Measurements from ENCODE around the gene C10orf88.

Gene C10orf88

GRCh38 chr10:122953902-122954730 lies at the start of gene C10orf88:
Gene C10orf88, minus strand, starts transcription at chr10:122954227. Its CDS starts 49 bp downstream, at chr10:122954178.
- DNase-seq (ENCODE audit: low read depth in 2 of 2), result peak; percentile 93 to 95

GRCh38 chr10:123001370-123001769 lies 47.3 kb upstream of the C10orf88 start:
- no peak for DNase-seq (ENCODE audit: low read depth in 2 of 2)

- no peak for DNase-seq (ENCODE audit: low read depth in 2 of 2)
Measured at GRCh38 chr10:123000155-123000554, 46.1 kb upstream of the C10orf88 start.

GRCh38 chr10:122999347-122999746 lies 45.3 kb upstream of the C10orf88 start:
- DNase-seq (ENCODE audit: low read depth in 2 of 2), result no peak

- no peak for DNase-seq (ENCODE audit: low read depth in 2 of 2)
Measured at GRCh38 chr10:122998934-122999333, 44.9 kb upstream of the C10orf88 start.

- no peak for DNase-seq (ENCODE audit: low read depth in 2 of 2)
Measured at GRCh38 chr10:122998360-122998917, 44.4 kb upstream of the C10orf88 start.

- DNase-seq (ENCODE audit: low read depth in 2 of 2), result no peak
Measured at GRCh38 chr10:122997864-122998263, 43.8 kb upstream of the C10orf88 start.

GRCh38 chr10:122995936-122996335 lies 41.9 kb upstream of the C10orf88 start:
- DNase-seq (ENCODE audit: low read depth in 2 of 2), result no peak

- DNase-seq (ENCODE audit: low read depth in 2 of 2), result no peak
Measured at GRCh38 chr10:122993797-122994336, 39.8 kb upstream of the C10orf88 start.

- DNase-seq (ENCODE audit: low read depth in 2 of 2), result no peak
Measured at GRCh38 chr10:122992031-122992585, 38.1 kb upstream of the C10orf88 start.

GRCh38 chr10:122990278-122990677 lies 36.3 kb upstream of the C10orf88 start:
- no peak for DNase-seq (ENCODE audit: low read depth in 2 of 2)

- DNase-seq (ENCODE audit: low read depth in 2 of 2), result no peak
Measured at GRCh38 chr10:122988501-122988900, 34.5 kb upstream of the C10orf88 start.

- DNase-seq (ENCODE audit: low read depth in 2 of 2), result no peak
Measured at GRCh38 chr10:122986335-122986734, 32.3 kb upstream of the C10orf88 start.

- DNase-seq (ENCODE audit: low read depth in 2 of 2), result no peak
Measured at GRCh38 chr10:122984708-122985107, 30.7 kb upstream of the C10orf88 start.

- no peak for DNase-seq (ENCODE audit: low read depth in 2 of 2)
Measured at GRCh38 chr10:122983898-122984297, 29.9 kb upstream of the C10orf88 start.

GRCh38 chr10:122981066-122981464 lies 27.0 kb upstream of the C10orf88 start:
- no peak for DNase-seq (ENCODE audit: low read depth in 2 of 2)

GRCh38 chr10:122980209-122981065 lies 26.4 kb upstream of the C10orf88 start, which contains the start of gene PSTK:
Gene PSTK, plus strand, starts transcription at chr10:122980401. Its CDS starts 79 bp downstream, at chr10:122980480.
- peak; percentile 81 to 82 for DNase-seq (ENCODE audit: low read depth in 2 of 2)

- DNase-seq (ENCODE audit: low read depth in 2 of 2), result no peak
Measured at GRCh38 chr10:122974543-122975064, 20.6 kb upstream of the C10orf88 start.

- DNase-seq (ENCODE audit: low read depth in 2 of 2), result no peak
Measured at GRCh38 chr10:122974023-122974422, 20.0 kb upstream of the C10orf88 start.

GRCh38 chr10:122968698-122969097 lies 14.7 kb upstream of the C10orf88 start:
- no peak for DNase-seq (ENCODE audit: low read depth in 2 of 2)

GRCh38 chr10:122966879-122967278 lies 12.9 kb upstream of the C10orf88 start:
- DNase-seq (ENCODE audit: low read depth in 2 of 2), result no peak

All from stimulated activated CD8-positive, alpha-beta memory T cell treated with anti-CD3 and anti-CD28 coated beads, Interleukin-2, amount 100 ng/mL, for 48 hours (primary cell).